GM21529 (cell line): ENCODE measurements around the gene TNS3.

Source experiments
- ATAC-seq: cut with Tn5 transposase; IDR thresholded peaks from one replicate; pipeline ENCODE4 v1.9.1; 2021; ENCODE audit not compliant: unreplicated experiment

Gene TNS3

DNA sequence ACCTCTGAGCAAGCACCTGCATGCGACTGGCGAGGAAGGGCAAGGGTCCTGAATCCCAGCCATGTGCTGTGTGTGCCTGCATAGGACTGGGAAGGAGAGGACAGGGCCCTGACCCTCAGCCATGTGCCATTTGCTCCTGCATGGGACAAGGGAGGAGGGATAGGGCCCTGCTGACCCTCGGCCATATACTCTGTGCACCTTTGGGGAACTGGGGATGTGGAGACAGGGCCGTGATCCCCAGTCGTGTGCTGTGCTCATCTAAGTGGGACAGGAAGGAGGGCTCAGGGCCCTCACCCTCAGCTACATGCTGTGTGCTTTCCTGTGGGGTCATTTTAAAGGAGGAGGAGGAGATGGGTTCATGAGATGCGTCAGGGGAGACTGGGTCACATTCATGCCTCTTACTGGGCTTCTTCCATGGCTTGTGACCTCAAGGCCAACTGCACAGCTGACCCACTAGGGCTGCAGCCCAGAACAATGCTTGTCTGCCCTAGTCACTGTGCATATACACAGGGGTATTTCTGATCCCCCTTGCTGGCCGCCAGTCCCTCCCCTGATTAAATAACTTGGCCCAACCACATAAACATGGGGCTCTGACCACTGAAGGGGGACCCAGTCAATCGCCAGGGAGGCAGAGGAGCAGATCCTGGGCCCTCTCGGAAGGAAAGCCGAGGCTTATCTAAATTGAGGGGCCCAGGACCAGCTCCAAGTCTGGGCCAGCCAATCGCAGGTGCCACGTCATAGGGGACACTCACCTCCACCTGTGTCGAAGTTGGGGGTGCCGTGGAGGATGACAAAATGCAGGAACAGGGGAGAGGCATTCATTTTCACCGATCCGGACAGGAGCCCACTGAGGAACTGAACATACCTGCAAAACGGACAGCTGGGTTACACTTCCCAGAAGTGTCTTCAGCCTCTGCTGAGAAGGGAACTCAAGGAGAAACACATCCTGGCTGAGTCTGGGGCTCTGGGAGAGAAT, 167.3 kb downstream of the TNS3 start:
- no peak for ATAC-seq

DNA sequence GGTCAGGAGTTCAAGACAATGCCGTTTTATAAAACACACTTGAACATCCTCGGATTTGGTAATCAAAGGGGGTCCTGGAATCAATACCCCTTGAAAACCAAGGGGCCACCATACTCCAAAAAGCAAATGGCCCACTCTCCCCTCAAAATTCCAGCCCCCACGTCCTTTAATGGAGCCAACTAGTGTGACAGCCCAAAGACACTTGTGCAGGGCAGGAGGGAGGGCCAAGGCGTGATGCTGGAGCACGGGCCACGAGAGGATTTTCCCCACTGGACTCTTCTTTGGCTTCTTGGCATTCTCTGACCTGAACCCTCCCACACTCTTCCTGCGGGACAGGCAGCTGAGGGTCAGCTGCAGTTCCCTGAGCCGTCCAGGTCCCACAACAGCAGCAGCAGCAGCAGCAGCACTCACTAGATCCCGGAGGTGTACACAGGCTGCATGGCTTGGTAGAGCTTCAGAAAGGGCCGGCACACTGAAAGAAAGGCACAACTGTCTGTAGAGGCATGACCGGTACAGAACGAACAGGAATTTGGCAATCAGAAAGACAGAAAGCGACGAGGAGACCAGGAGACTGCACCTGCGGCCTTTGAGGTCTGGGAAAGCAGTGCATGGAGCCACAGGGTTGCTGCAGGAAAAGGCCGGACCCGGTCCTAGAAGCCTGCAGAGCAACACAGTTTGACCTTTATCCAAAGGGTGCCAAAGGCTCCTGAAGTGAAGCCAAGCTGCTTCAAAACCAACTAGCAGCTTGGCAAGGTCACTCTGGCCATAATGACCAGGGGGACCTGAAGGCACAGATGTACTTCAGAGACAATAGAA, 168.2 kb downstream of the TNS3 start:
- ATAC-seq: no peak

DNA sequence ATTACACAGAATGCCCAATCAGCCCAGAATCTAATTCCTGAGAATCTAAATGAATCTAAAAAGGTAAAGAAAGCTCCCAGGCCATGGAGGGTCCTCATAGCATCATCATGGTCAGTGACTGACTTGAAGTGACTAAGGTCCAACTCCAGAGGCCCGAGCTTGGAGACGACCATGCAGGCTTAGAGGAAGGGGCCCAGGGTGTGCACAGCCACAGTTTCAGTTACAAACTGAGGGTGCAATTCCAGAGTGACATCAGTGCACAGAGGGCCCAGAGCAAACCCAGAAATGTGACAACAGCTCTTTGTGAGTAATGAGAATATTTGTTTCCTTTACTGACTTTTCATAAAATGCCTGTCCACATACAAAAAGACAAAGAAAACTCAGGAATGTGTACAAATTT, 170.0 kb downstream of the TNS3 start:
- ATAC-seq: no peak

DNA sequence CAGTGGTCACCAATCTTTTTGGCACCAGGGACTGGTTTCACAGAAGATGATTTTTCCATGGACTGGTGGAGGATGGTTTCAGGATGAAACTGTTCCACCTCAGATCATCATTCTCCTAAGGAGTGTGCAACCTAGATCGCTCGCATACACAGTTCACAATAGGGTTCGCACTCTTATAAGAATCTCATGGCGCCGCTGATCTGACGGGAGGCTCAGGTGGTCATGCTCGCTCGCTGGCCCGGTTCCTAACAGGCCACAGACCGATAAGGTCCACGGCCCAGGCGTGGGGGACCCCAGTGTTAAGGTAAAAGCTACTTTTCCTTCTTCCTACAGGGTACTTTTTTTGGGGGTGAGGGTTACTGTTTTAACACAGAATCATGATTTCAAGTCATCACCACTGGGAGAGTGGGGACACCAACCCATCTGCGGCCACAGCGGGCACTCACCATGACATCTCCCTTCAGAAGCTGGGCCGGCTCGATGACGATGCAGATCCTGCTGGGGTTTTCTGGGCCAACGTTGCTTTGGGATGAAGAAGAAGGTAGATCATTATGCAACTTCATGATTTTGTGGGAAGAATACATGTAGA, 170.5 kb downstream of the TNS3 start:
- no peak for ATAC-seq

DNA sequence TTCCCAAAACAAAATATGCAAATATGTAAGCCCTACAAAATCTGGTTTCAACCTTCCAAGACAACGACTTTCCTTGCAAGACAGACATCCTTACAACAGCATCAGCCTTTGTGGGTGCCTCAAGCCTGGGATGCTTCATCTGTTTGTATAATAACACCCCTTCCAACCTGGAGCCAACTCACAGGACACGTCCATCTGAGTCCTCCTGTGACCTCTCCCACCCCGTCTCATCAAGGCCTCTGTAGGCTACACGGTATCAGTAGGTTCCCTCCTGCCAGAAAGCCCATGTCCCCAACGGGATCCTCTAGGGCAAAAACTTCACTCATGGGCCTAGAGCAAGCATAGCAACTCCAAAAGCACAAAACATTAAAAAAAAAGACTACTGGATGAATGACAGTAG, 173.2 kb downstream of the TNS3 start:
- no peak for ATAC-seq

DNA sequence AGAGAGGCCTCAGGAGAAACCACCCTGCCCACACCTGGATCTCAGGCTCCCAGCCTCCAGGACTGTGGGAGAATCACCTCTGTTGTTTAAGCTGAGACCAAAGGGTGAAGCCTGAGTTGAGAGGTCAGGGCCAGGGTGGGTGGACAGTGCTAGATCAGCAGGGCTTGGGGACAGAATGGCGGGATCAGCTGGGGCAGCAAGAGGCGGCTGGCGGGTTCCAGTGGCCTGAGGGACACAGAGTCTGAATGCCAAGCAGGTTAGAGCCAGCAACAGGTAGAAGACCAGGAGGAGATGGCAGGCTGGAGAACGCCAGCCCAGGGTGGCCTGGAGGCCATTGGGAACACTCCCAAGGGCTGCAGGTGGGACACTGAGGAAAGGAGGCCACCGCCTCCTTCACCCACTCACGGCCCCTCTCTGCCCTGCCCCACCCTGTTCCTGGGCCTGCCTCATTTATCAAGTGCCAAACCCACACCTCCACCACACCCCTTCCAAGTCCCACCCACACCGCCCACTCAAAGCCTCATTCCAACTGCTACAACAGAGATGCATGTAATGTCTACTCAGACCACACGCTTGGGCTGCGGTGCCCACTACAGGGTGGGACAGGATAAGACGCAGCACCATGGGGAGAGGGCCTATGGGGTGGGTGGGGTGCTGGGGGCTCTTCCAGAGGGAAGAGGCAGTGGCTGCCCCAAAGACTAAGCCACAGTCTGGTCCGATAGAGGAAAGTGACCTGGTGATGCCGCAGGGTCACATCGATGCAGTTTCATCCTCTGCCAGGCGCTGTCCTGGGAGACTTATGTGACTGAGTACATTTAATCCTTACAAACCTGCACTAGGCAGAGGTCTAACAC, 173.9 kb downstream of the TNS3 start:
- ATAC-seq: no peak

DNA sequence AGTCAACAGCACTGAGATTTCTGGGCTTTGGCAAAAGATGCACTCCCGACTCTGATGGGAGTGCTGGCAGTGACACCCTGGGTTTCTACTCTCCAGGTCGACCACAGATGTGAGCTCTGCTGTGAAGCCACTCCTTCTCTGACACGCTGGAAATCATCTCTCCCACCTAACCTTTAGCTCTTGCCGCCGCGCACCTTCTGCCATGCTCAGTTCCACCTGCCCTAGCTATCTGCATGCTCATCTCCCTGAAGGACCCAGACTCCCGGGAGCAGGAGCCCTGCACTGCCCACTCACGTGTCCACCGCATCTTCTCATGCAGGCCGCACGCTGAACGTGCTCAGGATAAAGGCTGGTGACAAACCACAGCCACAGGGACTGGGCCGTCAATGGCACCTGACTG, 174.8 kb downstream of the TNS3 start:
- no peak for ATAC-seq

DNA sequence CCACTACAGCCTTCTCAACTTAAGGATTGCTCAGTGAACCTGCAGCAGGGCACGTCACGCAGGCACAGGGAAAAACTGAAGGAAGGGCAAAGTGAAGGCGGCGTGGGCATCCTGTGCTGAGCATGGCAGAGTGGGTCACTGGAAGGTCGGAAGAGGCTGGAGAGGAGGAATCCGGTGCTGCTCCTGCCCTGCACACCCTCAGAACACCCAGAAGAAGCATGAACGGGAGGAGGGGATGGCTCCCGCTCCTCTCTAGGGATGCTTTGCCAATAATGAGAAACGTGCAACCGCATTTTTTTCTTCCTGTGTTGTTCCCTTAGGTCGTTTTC, 175.1 kb downstream of the TNS3 start:
- ATAC-seq: no peak

DNA sequence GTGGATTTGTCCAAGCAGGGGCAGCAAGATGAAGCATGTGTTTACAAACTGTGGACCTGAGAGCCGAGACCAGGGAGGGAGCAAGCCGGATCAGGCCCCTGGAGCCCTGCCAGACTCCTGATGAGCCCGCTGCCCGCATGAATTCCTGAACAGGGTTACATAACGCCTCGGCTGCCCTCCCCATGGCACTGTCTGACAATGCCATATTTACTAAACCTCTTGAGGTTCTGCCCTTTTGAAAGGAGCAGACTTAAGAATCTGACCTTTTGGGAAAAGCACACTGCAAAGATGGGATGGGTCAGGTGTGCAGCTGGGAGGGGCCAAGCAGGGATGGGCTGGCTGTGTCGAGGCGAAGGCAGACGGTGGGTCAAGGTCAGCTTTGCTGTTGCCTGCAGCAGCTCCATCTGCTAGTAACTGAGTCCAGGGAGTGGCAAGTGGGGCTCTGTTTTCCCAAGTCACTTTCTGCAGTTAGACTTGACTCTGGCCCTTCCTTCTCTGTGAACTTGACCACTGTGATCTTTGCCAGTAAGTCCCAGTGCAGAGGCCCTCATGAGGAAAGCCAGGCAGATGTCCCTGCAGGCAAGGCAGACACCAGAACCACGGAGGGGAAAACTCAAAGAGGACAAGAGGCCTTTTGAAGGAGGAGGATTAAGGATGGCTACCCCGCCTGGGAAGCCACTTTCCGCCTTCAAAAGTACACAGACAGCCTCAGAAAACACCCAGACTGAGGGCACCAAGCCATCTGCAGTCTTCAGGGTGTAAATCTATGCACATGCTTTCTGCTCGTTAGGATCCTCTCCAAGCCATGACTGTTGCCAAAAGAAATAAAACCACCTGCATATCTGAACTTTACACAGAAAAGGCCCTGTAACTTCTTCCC, 175.8 kb downstream of the TNS3 start:
- ATAC-seq: no peak

DNA sequence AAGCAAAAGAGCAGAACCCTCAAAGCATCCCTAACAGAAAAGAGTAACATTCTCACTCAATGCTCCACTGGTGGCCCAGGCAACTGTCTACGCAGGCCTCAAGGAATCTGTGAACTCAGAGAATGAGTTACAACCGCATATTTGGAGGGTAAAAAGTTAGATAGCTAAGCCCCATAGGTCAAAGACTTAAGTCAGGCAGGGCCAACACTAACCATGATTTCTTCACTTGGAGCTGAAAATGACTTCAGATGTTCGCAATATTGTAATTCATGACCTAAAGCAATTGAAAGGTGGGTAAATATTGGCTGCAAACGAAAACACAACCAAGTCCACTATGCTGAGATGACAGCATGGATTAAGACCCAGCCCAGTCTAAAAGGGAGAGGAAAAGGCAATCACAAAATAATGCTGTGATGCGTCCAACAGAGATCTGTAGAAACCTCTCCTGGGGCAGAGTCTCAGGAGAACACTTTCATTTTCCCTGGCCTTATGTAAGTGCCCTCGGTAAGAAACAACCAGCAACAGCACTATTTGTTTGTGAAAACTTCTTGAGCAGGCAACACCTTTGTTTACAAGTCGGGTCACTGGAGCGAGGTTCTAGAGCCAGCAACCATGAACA, 176.5 kb downstream of the TNS3 start:
- no peak for ATAC-seq

DNA sequence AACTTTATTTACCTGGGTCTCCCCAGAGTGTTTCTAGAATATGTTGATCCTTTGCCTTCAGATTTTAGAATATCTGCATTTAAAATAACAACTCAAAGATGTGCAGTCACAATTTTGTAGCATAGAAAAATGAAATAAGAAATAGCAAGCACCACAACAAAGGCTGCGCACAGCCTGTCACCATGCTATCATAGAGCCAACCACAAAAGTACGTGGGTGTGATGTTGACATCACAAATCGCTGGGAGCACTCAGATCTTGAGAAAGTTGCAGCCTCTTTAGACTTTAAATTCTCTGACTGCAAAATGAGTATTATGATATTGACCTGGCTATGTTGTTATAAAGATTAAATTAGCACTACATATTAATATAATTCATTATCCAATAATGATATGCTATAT, 177.9 kb downstream of the TNS3 start:
- no peak for ATAC-seq

DNA sequence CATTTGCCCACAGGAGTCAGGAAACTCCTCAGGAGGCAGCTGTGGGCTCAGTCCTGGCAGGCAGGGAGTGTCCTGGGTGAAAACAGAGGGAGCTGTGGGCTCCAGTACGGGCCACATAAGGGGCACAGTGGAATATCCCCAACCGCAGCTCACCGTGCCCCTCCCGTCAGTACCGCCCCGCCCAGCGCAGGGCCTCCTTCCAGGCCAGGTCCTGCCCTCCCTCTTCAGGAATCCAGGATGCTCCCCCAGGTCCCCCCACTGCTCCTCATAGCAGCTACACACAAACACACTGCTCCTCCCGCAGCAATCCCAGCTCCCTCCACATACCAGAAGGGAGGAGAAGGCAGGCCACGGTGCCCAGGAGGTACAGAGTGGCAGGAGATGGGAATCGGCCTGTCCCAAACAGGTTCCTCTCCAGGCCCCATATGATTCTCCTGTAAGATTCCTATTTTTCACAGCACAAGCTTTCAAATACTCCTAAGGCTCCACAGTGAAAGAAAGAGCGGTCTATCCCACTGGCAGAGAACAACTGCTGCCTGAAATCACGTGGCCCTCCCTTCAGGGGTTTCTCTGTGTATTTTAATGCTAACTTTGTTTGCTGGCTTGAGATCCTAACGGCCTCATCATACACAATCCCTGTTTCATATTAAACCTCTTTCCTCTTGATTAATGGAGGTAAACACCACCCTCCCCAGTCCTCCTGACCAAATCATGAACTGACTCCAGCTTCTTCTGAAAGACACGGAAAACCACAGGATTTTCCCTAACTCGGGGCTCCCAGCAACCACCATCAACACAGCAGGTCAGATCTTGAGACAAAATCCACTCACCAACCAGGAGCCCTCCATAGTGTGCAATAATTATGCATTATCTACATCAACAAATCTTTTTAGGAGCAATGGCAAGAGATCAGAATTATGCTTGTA, 178.7 kb downstream of the TNS3 start:
- ATAC-seq: no peak

DNA sequence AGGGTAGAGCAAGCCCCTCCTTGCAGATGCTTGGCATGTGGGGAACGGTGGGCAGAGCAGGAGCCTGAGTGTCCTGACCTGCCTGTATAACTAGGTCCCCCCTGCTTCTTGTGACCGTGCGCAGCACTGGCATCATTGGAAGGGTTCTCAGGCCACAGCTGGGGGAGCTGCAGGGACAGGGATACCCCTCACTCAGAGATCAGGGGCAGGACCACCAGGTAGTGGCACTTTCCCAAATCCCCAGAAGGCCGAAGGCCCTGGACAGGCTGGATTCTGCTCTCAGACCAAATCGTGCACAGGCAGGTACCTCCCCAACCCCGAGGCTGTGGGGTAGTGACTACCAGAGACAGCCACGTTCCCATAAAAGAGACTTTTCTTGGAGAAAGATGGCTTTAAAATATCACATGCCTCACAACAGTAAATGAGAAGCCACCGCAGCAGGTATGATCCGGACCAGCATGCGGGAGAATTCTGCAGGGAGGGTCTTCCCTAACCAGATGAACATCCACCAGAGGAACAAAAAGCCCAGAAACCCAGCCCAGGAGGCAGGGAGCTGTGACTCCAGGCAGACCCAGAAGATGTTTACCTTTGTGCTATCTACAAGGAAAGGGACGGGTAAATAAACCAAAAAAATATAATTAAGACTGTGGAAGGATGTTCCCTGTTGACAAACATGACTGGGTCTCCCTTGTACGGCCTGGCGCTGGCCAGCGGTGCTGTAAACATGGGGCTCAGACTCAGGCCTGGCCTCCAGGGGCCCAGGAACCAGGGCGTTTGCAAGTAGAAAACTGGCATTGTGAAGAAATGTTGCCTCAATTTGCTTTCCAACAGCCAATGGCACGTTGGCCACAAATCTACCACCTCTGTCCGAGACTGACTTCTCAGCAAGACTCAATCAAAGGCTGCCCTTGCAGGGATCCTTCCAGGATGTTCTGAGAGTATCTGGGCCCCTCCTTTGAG, 180.0 kb downstream of the TNS3 start:
- no peak for ATAC-seq

DNA sequence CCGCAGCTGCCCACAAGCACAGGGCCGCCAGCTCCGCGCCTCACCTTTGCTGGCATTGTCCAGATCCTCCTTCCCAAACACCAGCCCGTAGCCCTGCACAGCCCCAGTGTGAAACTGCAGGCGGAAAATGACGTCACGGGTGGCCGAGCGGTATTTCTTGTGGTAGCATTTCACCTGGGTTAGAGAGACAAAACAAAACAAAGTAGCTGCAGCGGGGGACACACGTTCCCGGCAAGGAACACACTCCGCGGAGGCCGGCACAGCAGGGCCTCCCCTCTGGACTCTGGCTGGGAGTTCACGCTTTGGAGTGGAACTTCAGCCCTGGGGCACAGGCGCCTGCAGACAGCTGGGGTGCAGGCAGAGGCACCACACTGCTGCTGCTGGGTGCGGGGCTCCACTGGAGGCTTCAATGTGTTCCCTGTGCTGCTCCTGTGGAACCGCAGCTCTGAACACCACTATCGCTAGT, 181.1 kb downstream of the TNS3 start:
- no peak for ATAC-seq

DNA sequence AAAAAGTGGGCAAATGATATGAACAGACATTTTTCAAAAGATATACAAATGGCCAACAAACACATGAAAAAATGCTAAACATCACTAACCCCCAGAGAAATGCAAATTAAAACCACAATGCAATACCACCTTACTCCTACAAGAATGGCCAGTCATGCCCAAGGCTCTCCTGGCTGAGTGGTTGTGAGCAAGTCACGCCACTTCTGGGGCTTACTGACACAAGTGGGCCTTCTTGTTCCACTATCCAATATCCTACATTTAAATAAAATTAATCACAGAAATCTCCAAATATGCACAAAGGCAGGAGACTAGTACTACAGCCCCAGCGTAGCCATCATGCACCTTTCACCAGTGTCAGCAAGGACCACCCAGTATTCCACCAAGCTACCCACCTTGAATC, 181.9 kb downstream of the TNS3 start:
- ATAC-seq: no peak

DNA sequence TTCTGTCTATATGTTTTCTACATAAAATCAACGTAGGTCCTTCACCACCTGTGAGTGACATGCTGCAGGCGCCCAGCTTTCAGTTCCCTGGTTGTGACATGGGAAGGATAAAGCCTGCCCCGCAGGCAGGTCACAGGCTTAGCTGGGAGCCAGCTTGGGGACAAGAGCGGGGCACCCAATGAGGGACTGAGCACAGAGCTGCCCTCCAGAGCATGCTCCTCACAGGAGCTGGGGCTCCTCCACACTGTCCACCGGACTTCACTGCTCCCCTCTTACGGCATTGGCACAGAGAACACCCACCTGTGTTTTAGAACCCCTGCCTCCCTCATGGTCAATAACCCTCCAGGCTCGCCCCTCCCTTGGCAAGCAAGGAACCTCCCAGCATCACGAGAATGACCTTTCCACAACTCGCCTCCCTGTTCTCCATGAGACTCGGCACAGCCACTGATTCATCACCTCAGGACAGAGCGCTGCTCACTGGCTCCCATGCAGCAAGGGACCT, 187.1 kb downstream of the TNS3 start:
- no peak for ATAC-seq

DNA sequence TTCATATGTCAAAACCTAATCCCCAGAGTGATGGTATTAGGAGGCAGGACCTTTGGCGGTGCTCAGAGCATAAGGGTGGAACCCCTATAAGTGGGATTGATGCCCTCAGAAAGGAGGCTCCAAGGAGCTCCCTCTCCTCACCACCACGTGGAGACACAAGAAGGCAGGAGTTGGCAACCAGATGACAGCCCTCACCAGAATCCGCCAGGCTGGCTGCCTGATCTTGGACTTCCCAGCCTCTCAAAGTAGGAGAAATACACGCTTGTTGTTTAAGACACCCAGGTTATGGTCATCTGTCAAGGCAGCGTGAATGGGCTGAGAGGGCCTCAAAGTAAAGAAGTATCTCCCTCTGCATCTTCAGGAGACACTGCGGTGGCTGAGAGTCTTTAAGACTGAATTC, 187.7 kb downstream of the TNS3 start:
- ATAC-seq: no peak
